ENCODE results near the gene PLEKHM3.
"Not testable (repeated sequence)": the region's sequence is repeated elsewhere in the genome, so short reads cannot be mapped to it uniquely, and the experiment has no call there.

Gene PLEKHM3

DNA sequence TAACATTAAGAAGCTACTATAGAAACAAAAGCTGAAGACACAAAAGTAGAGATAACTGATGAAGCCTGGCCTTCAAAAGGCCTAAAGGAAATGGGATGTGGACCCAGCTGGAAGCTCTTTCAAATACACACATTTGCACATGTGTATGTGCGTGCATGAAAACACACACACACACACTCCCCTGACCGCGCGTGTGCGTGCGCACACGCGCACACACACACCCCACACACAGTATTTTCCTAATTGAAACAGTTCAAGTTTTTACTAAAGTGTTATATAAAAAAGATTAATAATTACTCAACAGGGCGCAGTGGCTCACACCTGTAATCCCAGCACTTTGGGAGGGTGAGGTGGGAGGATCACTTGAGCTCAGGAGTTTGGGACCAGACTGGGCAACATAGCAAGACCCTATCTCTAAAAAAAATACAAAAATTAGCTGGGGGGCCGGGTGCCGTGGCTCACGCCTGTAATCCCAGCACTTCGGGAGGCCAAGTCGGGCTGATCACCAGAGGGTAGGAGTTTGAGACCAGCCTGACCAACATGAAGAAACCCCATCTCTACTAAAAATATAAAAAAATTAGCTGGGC lies 111.5 kb downstream of the PLEKHM3 start:
- in situ Hi-C loops (cut with HindIII; ENCODE audit: low sequenced_read_pairs): no loop called here
- H3K4me3 ChIP-seq (ENCODE audit: low read depth, low read length): no peak overlapping the region
- no peak for DNase-seq (ENCODE audit: low read depth, low spot score)
- TF ChIP-seq, protein P1, sequence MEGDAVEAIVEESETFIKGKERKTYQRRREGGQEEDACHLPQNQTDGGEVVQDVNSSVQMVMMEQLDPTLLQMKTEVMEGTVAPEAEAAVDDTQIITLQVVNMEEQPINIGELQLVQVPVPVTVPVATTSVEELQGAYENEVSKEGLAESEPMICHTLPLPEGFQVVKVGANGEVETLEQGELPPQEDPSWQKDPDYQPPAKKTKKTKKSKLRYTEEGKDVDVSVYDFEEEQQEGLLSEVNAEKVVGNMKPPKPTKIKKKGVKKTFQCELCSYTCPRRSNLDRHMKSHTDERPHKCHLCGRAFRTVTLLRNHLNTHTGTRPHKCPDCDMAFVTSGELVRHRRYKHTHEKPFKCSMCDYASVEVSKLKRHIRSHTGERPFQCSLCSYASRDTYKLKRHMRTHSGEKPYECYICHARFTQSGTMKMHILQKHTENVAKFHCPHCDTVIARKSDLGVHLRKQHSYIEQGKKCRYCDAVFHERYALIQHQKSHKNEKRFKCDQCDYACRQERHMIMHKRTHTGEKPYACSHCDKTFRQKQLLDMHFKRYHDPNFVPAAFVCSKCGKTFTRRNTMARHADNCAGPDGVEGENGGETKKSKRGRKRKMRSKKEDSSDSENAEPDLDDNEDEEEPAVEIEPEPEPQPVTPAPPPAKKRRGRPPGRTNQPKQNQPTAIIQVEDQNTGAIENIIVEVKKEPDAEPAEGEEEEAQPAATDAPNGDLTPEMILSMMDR (IDR thresholded peaks at IDR 0.05; ENCODE audit: low read depth, low read length): no peak

DNA sequence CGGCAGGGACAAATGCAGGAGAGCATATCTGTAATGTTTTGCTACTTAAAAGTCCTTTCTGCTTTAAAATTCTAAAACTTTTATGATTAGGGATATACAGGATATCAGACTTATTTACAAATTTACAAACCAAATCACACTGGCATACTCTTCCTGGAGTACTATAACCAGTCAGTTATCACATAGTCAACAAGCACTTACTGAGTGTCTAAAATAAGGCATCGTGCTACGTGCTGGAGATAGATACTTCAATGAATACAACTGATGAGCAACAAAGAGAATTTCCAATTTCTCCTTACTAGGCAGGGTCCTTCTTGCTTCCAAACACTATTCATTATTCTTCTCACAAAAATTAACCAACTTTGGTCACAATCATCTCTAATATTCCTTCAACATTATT lies 113.5 kb downstream of the PLEKHM3 start:
- TF ChIP-seq, protein P1 (IDR thresholded peaks at IDR 0.05; ENCODE audit: low read depth, low read length): no peak
- in situ Hi-C loops (cut with HindIII; ENCODE audit: low sequenced_read_pairs): no loop called here
- no peak overlapping the region for H3K4me3 ChIP-seq (ENCODE audit: low read depth, low read length)
- DNase-seq (ENCODE audit: low read depth, low spot score): no peak

DNA sequence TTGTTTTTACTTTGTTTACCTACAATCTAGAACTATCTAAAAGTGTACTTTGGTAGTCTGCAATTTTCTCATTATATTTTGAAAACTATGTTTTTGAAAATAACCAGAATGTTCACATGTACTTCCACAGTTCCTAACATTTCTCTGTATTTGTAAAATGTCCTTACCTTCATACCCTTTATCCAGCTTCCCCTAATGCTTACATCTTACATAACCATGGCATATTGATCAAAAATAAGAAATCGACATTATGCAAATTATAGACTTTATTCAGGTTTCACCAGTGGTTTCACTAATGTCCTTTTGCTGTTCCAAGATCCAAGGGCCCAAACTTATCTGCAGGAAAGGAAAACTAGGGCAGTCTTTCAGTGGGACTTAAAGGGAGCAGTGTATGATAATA lies 114.1 kb downstream of the PLEKHM3 start:
- no peak overlapping the region for H3K4me3 ChIP-seq (ENCODE audit: low read depth, low read length)
- in situ Hi-C loops (cut with HindIII; ENCODE audit: low sequenced_read_pairs): no loop called here
- TF ChIP-seq, protein P1 (IDR thresholded peaks at IDR 0.05; ENCODE audit: low read depth, low read length): no peak
- no peak for DNase-seq (ENCODE audit: low read depth, low spot score)

DNA sequence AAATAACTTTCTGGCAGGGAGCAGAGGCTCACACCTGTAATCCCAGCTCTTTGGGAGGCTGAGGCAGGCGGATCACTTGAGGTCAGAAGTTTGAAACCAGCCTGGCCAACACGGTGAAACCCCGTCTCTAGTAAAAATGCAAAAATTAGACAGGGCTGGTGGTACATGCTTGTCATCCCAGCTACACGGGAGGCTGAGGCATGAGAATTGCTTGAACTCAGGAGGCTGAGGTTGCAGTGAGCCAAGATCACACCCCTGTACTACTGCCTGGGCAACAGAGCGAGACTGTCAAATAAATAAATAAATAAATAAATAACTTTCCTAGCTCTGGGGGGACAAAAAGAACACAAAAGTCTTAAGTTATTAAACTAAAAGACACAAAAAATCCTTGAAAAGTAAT lies 118.8 kb downstream of the PLEKHM3 start:
- in situ Hi-C loops (cut with HindIII; ENCODE audit: low sequenced_read_pairs); H3K4me3 ChIP-seq (ENCODE audit: low read depth, low read length); DNase-seq (ENCODE audit: low read depth, low spot score): not testable (repeated sequence)

DNA sequence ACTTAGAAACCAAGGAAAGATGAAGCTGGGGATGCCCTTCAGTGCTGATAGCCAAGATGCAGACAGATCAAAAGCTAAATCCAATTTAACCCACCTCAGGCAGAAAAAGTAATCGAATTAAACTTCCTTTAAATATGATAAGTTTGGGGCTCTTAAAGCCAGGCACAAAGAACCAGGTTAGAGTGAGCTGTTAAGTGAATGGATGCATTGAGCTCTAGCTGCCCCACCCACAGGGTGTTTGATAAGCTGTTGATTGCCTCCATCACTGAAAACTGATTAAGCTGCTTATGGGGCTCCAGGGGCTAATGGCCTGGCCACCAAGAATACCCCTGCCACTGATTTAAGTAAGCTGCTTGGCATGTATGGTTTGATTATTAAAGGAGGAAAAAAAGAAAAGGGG lies 119.8 kb downstream of the PLEKHM3 start:
- H3K4me3 ChIP-seq (ENCODE audit: low read depth, low read length): no peak overlapping the region
- in situ Hi-C loops (cut with HindIII; ENCODE audit: low sequenced_read_pairs): no loop called here
- TF ChIP-seq, protein P1 (IDR thresholded peaks at IDR 0.05; ENCODE audit: low read depth, low read length): no peak
- no peak for DNase-seq (ENCODE audit: low read depth, low spot score)

DNA sequence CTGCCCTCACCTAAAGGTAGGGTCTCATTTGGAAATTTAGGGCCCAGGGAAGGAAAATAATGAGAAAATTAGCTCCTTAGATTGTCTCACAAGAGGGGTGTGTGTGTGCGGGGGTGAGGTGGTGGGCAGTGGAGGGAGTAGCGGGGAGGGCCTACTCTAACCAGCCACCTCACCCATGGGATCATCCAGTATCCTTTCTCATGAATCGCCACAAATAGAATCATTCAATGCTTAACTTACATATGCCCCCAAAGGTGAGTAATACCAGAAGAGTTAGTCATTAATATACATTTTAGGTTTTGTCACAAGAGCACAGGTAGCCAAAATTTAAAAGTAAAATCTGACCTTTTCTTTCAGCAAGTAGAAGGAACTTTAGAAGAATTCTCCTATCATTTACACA lies 122.1 kb downstream of the PLEKHM3 start:
- TF ChIP-seq, protein P1 (IDR thresholded peaks at IDR 0.05; ENCODE audit: low read depth, low read length): no peak

DNA sequence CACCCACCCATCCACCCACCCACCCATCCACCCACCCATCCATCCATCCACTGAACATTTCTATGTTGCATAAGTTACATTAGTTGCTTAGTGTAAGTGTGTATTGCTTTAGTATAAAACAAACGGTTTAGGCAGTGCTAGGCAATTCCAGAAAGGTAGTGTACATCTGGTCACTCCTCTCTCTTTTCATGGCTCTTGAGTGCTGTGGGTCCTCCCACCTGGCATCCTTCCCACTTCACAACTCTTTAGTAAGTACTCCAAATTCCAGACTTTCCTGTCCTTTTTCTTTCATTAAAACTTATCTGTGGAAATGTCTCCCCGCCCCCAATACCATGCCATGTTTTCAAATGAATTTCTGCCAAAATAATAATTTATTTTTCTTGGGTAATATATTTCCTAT lies 122.5 kb downstream of the PLEKHM3 start:
- in situ Hi-C loops (cut with HindIII; ENCODE audit: low sequenced_read_pairs): no loop called here
- DNase-seq (ENCODE audit: low read depth, low spot score): no peak

More for the DNA sequence above, 122.1 kb downstream of the PLEKHM3 start:
- in situ Hi-C loops (cut with HindIII; ENCODE audit: low sequenced_read_pairs): no loop called here
- DNase-seq (ENCODE audit: low read depth, low spot score): no peak
- no peak overlapping the region for H3K4me3 ChIP-seq (ENCODE audit: low read depth, low read length)

More for the DNA sequence above, 122.5 kb downstream of the PLEKHM3 start:
- TF ChIP-seq, protein P1 (IDR thresholded peaks at IDR 0.05; ENCODE audit: low read depth, low read length): no peak
- no peak overlapping the region for H3K4me3 ChIP-seq (ENCODE audit: low read depth, low read length)

Data from astrocyte of the spinal cord (primary cell).